Measurements from ENCODE around the gene LETMD1. TPM values are rescaled to one million over a fixed set of nuclear protein-coding genes. Genes with fewer than 3 reads are reported as not detected.

The LETMD1 gene
- total RNA-seq, 2 experiments from 2014 or later, result 53.9 to 103 TPM

- POLR2A ChIA-PET, result interaction anchor here (0.7 kb wide), 2 partner anchors 14 to 658 kb away, joined by 3 read pairs; no protein-coding TSS in a partner anchor
Measured at GRCh38 chr12:51018956-51019355, 29.2 kb upstream of the LETMD1 start.

GRCh38 chr12:51019927-51020326, 28.2 kb upstream of the LETMD1 start:
- Histone ChIP-seq H3K4me1 (ENCODE audit: insufficient read depth, low read length, poor library complexity, severe bottlenecking) (peaks cover 13% of the 10 kb centered on the region), H4K20me1 (ENCODE audit: insufficient read depth, low read length) (0 out of 2 replicates have a peak, but pooled peaks cover 10% of the 10 kb centered on the region), H3K27ac (ENCODE audit: low read depth, low read length, poor library complexity, severe bottlenecking) (no peak overlapping the region), H3K9me2 (ENCODE audit: insufficient read depth, low read length) (no peaks in the 10 kb centered on the region), H3K36me3 (ENCODE audit: insufficient read depth, low read length) (peaks cover 16% of the 10 kb centered on the region), H3K9me3 (ENCODE audit: low read length) (no peaks in the 10 kb centered on the region), H2AFZ (ENCODE audit: low read length) (no peak overlapping the region), H3K4me2 (ENCODE audit: low read length) (no peak overlapping the region), H3K79me2 (ENCODE audit: insufficient read depth, low read depth, low read length) (peaks cover 80% of the 10 kb centered on the region), H3K4me3 (ENCODE audit: low read depth, low read length, poor library complexity, severe bottlenecking) (no peak overlapping the region)
- no peak for DNase-seq (ENCODE audit: low spot score)
- intact Hi-C loops (cut with micrococcal nuclease; ENCODE audit: unreplicated experiment), result no loop called here
- ChIA-PET POLR2A (interaction anchor here (0.8 to 1.4 kb wide), 3 partner anchors 16 to 95 kb away, joined by 3 to 5 read pairs (median 3); a partner anchor contains a TSS), CTCF (ENCODE audit: unreplicated experiment) (no interaction called here)
- BruUV-seq (replicated peaks), result no TSS peak
- TF ChIP-seq EZH2phosphoT487 (IDR thresholded peaks at IDR 0.05; ENCODE audit: borderline replicate concordance, low read depth, low read length) (no peak), CTCF (conservative IDR thresholded peaks at IDR 0.05; ENCODE audit: low read length) (no peak)

More at GRCh38 chr12:51018956-51019355, 29.2 kb upstream of the LETMD1 start:
- Histone ChIP-seq H3K9me2 (ENCODE audit: insufficient read depth, low read length) (no peaks in the 10 kb centered on the region), H3K27ac (ENCODE audit: low read depth, low read length, poor library complexity, severe bottlenecking) (no peak overlapping the region), H3K79me2 (ENCODE audit: insufficient read depth, low read depth, low read length) (peaks cover 74% of the 10 kb centered on the region), H3K4me3 (ENCODE audit: low read depth, low read length, poor library complexity, severe bottlenecking) (no peak overlapping the region), H2AFZ (ENCODE audit: low read length) (no peak overlapping the region), H3K9me3 (ENCODE audit: low read length) (no peaks in the 10 kb centered on the region), H3K36me3 (ENCODE audit: insufficient read depth, low read length) (peaks cover 14% of the 10 kb centered on the region), H4K20me1 (ENCODE audit: insufficient read depth, low read length) (0 out of 2 replicates have a peak, but pooled peaks cover 10% of the 10 kb centered on the region), H3K4me1 (ENCODE audit: insufficient read depth, low read length, poor library complexity, severe bottlenecking) (peaks cover 3% of the 10 kb centered on the region), H3K4me2 (ENCODE audit: low read length) (no peak overlapping the region)
- BruUV-seq (replicated peaks), result no TSS peak
- CTCF ChIA-PET (ENCODE audit: unreplicated experiment), result no interaction called here
- no peak for TF ChIP-seq EZH2phosphoT487 (IDR thresholded peaks at IDR 0.05; ENCODE audit: borderline replicate concordance, low read depth, low read length)
- TF ChIP-seq CTCF (conservative IDR thresholded peaks at IDR 0.05; ENCODE audit: low read length), result no peak
- DNase-seq (ENCODE audit: low spot score), result no peak
- intact Hi-C loops (cut with micrococcal nuclease; ENCODE audit: unreplicated experiment), result no loop called here

GRCh38 chr12:51020448-51021182, 27.5 kb upstream of the LETMD1 start:
- peaks cover 18% of the 10 kb centered on the region for H3K4me1 ChIP-seq (ENCODE audit: insufficient read depth, low read length, poor library complexity, severe bottlenecking)
- no TSS peak for BruUV-seq (replicated peaks)
- no peak overlapping the region for H3K4me3 ChIP-seq (ENCODE audit: low read depth, low read length, poor library complexity, severe bottlenecking)
- peaks cover 84% of the 10 kb centered on the region for H3K79me2 ChIP-seq (ENCODE audit: insufficient read depth, low read depth, low read length)
- no peak overlapping the region for H2AFZ ChIP-seq (ENCODE audit: low read length)
- POLR2A ChIA-PET, result interaction anchor here (0.8 to 1.4 kb wide), 2 partner anchors 50 to 96 kb away, joined by 3 to 5 read pairs; a partner anchor contains a TSS
- peaks cover 16% of the 10 kb centered on the region for H3K36me3 ChIP-seq (ENCODE audit: insufficient read depth, low read length)
- H3K9me3 ChIP-seq (ENCODE audit: low read length), result no peaks in the 10 kb centered on the region
- TF ChIP-seq CTCF (conservative IDR thresholded peaks at IDR 0.05; ENCODE audit: low read length) (no peak), EZH2phosphoT487 (IDR thresholded peaks at IDR 0.05; ENCODE audit: borderline replicate concordance, low read depth, low read length) (no peak)
- CTCF ChIA-PET (ENCODE audit: unreplicated experiment), result no interaction called here
- no peak overlapping the region for H3K27ac ChIP-seq (ENCODE audit: low read depth, low read length, poor library complexity, severe bottlenecking)
- DNase-seq (ENCODE audit: low spot score), result no peak
- intact Hi-C loops (cut with micrococcal nuclease; ENCODE audit: unreplicated experiment), result no loop called here
- H3K9me2 ChIP-seq (ENCODE audit: insufficient read depth, low read length), result no peaks in the 10 kb centered on the region
- H4K20me1 ChIP-seq (ENCODE audit: insufficient read depth, low read length), result 0 out of 2 replicates have a peak, but pooled peaks cover 14% of the 10 kb centered on the region
- H3K4me2 ChIP-seq (ENCODE audit: low read length), result no peak overlapping the region
